Right ventricle myocardium superior (tissue), 1 donor: ENCODE measurements around the gene FBXL2. TPM values are rescaled to one million over a fixed set of nuclear protein-coding genes. Genes with fewer than 3 reads are reported as not detected.
"Not testable (repeated sequence)": the region's sequence is repeated elsewhere in the genome, so short reads cannot be mapped to it uniquely, and the experiment has no call there.

Experiments used
- ATAC-seq: fragments of 200-7000 bp; cut with Tn5 transposase; one replicate; pipeline ENCODE4 v1.9.1; 2020; ENCODE audit warnings: mild to moderate bottlenecking; ENCODE audit not compliant: poor library complexity
- DNase-seq: peaks from one replicate; pipeline ENCODE4 v3.0.0-alpha.2; 2020
- intact Hi-C: fragments of 100-400 bp; cut with DNase I; formaldehyde crosslinking; loops from one replicate; pipeline ENCODE4 v1.11.2; 2022
- total RNA-seq: library from RNA; stranded (reverse); fragmentation: NEBNext Ultra II Directional; extraction: Animal tissue kit (Norgen Biotek cat#: 25700); gene quantifications from one replicate; pipeline ENCODE4 v1.2.1, GENCODE V29; 2021
- donor health status: DM: no; HTN: yes; CAD: no; lungs with severe emphysema.

Gene FBXL2
- total RNA-seq, 1 donor from 2014 or later: 1.3 TPM

DNA sequence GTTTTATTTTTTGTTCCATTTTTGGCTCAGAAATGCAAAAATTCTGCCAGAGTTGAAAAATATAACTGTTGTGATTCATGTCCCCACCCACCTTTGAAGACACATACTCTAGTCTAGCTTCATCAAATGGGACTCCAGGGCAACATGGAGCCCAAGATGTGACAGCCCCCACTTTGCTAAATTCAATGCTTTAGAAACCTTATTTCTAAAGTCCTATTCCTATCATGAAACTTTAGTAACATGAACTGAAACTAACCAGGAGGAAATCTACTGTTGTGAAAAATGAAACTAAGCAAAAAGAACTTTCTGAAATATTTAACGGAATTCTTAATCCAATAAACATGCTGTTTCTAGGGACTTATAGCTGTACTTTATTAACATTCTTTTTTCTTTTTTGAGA, 142.7 kb downstream of the FBXL2 start:
- DNase-seq: no peak
- intact Hi-C loops: no loop called here
- no peak for ATAC-seq

DNA sequence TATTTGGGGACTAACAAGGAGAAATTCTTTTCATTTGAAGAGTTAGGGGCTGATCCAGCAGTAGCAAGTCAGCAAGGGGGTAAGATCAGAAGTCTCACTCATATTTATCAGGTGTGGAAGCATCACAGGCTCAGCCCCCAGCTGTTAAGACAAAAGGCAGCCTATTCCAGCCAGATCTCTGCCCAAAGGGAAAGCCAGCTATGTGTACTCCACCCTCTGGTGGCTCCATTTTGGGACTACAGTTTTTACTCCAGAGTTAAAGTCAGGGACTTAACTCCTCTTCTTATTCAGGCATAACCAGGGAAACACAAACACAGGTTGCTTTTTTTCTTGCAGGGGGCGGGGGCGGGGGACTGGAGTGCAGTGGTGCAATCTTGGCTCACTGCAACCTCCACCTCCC, 143.7 kb downstream of the FBXL2 start:
- ATAC-seq (no peak), DNase-seq (no peak)
- intact Hi-C loops: no loop called here

DNA sequence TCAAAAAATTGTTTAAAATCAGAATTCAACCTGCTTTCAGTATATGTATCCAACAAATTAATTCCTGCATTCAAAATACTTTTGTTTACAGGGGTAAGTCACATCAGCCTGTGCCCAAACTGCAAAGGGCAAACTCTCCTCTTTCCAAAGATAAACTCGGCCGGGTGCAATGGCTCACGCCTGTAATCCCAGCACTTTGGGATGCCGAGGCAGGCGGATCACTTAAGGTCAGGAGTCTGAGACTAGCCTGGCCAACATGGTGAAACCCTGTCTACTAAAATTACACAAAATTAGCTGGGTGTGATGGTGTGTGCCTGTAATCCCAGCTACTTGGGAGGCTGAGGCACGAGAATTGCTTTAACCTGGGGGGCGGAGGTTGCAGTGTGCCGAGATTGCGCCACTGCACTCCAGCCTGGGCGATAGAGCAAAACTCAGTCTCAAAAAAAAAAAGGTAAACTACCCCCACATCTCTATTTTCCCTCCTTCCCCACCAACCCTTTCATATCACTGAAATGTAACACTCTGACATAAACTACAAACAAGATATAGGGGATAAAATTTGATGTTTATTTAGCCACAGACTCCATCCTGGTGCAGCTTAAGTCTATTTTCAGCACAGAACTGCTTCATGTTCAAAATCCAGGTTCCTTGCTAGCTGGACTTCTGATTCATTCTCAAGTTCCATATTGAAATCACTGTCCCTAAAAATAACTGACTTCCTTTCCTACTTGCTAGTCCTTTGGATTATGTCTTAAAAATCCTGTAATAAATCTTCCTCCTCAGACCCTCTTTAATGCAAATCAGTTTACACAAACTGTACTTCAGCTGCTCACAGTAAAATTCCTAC, 147.6 kb downstream of the FBXL2 start:
- peak; percentile 71 for ATAC-seq
- no peak for DNase-seq
- intact Hi-C loops: no loop called here

DNA sequence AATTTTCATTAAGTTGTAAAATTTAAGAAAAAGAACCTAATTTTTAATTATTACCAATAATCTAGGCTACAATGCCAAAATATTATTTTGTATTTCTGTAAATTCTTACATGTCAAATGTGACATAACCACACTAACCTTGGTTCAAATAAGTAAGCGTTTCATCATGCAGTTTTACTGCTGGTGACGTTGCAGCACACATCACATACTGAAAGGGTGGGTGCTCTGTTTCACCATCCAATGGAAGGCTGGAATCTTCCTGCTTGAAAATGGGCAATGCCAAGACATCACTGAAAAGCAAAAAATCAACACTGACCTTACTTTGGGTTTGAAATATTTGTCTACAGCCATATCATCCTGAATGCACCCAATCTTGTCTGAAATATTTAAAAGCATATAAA, 148.2 kb downstream of the FBXL2 start:
- DNase-seq: no peak
- ATAC-seq: no peak
- intact Hi-C loops: no loop called here

DNA sequence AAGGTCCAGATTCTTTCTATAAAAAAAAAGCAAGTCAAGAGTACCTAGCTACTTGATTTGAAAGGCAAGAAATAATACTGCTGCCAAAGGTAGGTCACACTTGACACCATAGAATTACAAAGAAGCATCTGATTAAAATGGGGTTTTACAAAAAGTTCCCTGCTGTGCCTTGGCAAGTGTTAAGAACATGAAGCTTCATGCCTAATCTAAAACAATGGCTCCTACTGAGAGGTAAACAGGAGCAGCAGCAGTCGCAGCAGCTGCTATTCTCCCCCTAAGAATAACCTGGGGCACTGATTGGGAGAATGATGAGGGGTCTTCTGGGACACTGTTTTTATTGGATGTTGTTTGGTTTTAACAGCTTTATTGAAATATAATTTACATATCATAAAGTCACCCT, 148.8 kb downstream of the FBXL2 start:
- intact Hi-C loops: no loop called here

DNA sequence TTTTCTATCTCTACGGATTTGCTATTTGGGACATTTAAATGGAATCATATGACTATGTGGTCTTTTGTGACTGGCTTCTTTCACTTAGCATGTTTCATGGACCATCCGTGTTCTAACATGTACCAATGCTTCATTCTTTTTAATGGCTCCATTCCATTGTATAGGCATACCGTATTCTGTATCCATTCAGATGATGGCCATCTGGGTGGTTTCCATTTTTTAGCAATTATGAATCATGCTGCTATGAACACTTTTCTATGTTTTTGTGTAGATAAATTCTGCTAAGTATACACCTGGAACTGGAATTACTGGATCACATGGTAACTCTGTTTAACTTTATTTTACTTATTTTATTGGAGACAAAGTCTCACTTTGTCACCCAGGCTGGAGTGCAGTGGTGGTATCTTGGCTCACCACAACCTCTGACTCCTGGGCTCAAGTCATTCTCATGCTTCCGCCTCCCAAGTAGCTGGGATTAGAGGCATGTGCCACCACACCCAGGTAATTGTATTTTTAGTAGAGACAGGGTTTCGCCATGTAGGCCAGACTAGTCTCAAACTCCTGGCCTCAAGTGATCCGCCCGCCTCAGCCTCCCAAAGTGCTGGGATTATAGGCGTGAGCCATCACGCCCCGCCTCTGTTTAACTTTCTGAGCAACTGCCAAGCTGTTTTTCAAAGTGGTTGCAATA, 149.5 kb downstream of the FBXL2 start:
- DNase-seq: no peak
- ATAC-seq: no peak
- intact Hi-C loops: no loop called here

More for the DNA sequence above, 148.8 kb downstream of the FBXL2 start:
- ATAC-seq (no peak), DNase-seq (no peak)

DNA sequence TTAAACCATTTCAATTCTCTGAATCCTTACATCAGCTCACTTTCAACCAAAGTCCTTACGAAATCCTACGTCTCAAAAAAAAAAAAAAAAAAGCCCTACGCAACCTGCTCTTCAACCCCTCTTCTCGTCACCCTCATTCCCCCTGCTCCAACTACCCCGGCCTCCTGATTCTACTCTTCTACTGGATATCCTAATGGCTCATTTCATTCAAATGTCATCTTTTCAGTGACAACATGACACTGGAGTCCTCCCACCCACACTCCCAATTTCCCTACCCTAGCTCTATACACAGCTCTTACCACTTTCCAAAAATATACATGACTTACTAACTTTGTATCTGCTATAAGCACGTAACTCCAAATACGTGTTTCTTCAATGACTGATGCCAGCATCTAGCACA, 151.5 kb downstream of the FBXL2 start:
- ATAC-seq (peak; percentile 19), DNase-seq (no peak)
- intact Hi-C loops: no loop called here

DNA sequence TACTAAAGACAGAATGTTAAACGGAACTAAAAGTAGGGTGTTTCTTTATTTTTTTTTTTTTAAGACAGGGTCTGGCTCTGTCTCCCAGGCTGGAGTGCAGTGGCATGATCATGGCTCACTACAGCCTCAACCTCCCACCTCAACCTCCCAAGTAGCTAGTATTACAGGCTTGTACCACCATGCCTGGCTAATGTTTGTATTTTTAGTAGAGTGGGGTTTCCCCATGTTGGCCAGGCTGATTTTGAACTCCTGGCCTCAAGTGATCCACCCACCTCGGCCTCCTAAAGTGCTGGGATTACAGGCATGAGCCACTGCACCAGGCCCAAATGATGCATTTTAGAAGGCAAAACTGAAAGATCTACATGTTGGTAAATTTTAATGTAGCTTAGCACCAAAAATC, 152.1 kb downstream of the FBXL2 start:
- DNase-seq, intact Hi-C loops, ATAC-seq: not testable (repeated sequence)

DNA sequence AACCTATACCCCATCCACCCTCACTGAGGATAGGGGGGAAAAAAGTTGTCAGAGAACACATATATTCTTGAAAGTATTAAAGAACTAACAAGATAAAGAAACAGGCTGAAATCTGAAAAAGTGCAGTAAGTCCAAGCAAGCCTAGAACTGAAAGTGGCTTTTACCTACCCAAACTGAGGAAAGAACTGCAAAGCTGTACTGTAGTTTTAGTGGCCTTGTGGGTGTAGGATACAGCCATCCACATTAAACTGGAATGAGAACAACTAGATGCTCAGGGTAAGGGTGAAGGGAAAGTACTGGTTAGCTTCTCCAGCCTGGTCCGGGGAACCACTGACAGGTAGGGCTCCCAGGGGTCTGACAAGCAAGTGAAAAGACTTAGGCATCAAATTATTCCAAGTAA, 152.8 kb downstream of the FBXL2 start:
- no peak for ATAC-seq
- DNase-seq: no peak
- intact Hi-C loops: no loop called here

DNA sequence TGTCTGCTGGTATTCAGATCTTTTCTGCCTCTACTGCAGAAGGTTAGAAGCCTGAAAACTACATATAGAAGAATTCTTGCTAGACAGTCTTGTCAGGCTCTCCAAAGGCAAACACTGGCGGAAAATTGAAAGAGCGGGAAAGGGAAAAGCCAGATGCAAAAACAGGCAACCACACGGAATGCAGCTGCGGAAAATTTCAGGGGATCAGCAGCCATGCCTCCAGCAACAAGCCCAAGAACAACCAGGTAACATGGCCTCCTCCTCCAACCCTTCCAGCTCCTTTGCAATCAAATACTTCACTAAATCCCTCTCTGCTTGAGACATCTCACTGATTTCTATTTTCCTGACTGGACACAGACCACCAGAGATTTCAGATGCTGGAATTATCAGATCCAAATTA, 153.3 kb downstream of the FBXL2 start:
- DNase-seq (no peak), ATAC-seq (no peak)
- intact Hi-C loops: no loop called here

DNA sequence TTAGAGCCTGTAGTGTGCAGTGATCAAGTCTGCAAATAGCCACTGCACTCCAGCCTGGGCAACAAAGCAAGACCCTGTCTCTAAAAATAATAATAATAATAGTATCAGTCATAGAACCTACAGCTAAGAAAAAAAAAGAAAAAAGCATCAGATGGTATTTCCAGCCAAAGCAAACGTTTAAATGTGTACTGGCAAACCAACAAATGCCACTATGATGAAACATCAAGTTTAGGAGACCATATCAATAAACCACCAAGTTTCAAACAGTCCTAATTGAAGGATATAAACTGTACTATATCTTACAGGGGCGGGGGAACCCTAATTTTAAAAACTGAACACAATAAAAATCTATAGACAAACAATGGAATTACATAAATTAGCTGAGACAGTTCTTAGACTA, 156.6 kb downstream of the FBXL2 start:
- ATAC-seq (no peak), DNase-seq (no peak)
- intact Hi-C loops: no loop called here

Other genes starting within 250 kb of the FBXL2 start
- gene GLB1, start 180.3 kb upstream of the FBXL2 start, total RNA-seq: 17.6 TPM
- gene TMPPE, start 180.3 kb upstream of the FBXL2 start, total RNA-seq: 2.9 TPM
- 80.7 TPM for gene CRTAP, start 163.4 kb upstream of the FBXL2 start, total RNA-seq
- 2.4 TPM for gene SUSD5, start 58.6 kb upstream of the FBXL2 start, total RNA-seq
- gene UBP1, start 163.0 kb downstream of the FBXL2 start, total RNA-seq: 36.6 TPM